Activated CD4-positive, alpha-beta T cell treated with anti-CD3 and anti-CD28 coated beads for 4 hours (primary cell): ENCODE results near the gene EPS15.
"Not testable (repeated sequence)": the region's sequence is repeated elsewhere in the genome, so short reads cannot be mapped to it uniquely, and the experiment has no call there.

Experiments
- DNase-seq, 2 donors: peaks; one replicate each; pipeline ENCODE4 v3.0.0-alpha.2; 2020

EPS15 gene

GRCh38 chr1:51514733-51515132, 4.3 kb downstream of the EPS15 start:
- no peak for DNase-seq

DNA sequence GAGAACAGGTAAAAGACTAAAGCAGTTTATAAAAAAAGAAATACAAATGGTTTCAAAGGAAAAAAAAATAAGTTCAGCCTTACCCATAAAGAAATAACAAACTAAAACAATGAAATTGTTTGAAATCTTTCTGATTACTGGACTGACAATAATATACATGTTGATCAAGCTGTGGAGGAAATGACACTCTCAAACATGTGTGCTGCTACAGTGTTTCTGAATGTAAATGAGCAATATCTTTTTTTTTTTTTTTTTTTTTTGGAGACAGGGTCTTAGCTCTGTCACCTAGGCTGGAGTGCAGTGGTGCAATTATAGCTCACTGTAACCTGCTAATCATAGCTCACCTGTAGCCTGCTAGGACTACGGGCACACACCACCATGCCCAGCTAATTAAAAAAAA, 6.5 kb downstream of the EPS15 start:
- no peak for DNase-seq

- DNase-seq = no peak
Measured at GRCh38 chr1:51512120-51512519, 6.9 kb downstream of the EPS15 start.

DNA sequence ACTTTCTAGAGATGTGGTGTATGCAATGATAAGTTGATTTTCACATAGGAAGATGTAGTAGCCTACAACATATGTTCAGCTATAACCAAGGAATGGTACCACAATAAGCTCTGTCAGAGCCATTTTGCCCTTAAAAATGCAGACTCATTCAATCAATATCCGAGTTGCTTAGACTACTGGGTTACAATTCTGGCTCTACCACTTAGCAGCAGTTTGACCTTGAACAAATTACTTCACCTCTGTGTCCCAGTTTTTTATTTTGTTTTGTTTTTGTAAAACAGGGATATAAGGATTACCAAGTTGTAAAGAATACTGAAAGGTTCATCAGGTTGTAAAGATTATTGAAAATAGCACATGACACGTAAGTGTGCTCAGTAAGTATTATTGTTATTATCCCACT, 9.3 kb downstream of the EPS15 start:
- DNase-seq = no peak

DNA sequence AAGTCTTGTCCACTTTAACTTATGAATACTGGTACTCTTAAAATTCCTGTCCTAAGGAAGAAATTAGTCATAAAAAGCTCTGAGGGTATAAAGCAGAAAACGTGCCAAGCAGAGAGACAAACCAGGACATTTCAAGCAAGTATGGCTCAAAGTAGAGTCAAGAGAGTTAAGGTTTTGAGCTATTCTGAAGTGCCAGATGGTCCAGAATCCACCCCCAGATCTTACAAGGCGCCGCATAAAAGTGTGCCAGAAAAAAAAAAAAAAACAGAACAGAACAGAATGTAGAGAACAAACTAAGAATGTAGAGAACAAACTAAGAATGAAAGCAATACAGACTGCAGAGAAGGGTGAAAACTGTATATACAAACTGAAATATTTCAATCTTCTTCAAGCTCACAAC, 12.5 kb downstream of the EPS15 start:
- DNase-seq = no peak

DNA sequence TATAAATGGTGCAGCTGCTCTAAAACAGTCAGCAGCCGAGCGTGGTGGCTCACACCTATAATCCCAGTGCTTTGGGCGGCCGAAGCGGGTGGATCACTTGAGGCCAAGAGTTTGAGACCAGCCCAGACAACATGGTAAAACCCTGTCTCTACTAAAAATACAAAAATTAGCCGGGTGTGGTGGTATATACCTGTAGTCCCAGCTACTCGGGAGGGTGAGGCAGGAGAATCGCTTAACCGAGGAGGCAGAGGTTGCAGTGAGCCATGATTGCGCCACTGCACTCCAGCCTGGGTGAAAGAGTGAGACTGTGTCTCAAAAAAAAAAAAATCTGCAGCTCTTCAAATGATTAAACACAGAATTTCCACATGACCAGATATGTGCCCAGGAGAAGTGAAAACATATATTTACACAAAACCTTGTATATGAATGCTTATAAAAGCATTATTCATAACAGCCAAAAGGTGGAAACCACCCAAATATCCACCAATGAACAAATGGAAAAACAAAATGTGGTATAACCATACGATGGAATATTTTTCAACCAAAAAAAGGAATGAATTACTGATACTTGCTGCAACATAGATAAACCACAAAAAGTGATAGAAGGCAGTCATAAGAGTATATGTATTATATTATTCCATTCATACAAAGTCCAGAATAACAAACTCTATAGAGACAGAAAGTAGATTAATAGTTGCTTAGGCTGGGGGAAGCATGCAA, 14.1 kb downstream of the EPS15 start:
- DNase-seq = no peak

GRCh38 chr1:51501218-51501630, 17.8 kb downstream of the EPS15 start:
- not testable (repeated sequence) for DNase-seq

DNA sequence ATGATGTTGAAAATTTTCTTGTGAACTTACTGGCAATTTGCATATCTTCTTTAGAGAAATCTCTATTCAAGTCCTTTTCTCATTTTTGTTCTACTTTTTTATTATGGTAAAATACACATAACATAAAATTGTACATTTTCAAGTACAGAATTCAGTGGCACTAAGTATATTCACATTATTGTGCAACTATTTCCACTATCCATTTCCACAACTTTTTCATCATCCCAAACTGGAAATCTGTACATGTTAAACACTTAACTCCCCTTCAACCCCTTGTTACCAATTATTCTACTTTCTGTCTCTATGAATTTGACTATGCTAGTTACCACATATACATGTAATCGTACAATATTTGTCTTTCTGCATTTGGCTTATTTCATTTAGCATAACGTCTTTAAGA, 19.4 kb downstream of the EPS15 start:
- no peak for DNase-seq

GRCh38 chr1:51498924-51499323, 20.1 kb downstream of the EPS15 start:
- no peak for DNase-seq

DNA sequence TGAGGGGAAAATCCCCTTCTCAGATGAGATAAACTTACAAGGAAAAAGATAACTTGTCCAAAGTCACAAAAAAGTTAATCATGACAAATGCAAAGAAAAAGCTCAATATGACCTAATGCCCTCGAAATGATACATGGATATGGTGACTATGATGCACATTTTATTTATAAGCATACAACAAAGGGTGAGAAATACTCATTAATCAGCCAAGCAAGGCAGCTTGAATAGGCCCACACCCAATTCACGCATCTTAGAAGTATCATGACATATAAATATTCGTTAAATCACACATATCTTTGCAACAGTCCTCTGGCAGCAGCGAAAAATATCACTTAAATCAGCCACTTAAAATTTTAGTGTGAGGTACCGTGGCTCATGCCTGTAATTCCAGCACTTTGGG, 21.7 kb downstream of the EPS15 start:
- no peak for DNase-seq

DNA sequence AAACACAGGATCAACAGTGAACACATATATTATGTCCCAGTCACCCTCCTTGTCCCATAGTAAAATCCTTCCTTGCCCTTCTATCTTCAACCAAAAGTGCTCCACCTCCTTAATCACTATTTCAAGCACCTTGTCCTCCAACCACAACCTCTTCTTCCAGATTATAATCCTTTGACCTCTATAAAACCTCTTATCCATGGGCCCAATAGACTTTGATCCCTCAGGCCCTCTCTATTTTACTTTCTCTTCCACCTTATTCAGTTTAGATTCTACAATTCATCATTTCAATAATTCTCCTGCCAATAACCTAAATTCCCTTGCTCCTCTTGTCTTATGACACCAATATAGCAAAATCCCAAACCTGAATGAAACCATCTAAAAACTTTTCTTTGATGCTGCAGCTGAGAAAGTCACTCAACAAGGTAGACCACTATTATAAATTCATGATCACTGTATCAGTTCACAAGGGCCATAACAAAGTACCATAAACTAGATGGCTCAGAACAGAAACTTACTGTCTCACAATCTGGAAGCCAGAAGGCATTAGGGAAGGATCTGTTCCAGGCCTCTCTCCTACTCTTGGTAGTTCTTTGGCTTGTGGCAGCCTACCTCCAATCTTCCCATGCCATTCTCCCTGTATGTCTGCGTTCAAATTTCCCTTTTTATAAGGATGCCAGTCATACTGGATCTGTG, 24.8 kb downstream of the EPS15 start:
- no peak for DNase-seq

DNA sequence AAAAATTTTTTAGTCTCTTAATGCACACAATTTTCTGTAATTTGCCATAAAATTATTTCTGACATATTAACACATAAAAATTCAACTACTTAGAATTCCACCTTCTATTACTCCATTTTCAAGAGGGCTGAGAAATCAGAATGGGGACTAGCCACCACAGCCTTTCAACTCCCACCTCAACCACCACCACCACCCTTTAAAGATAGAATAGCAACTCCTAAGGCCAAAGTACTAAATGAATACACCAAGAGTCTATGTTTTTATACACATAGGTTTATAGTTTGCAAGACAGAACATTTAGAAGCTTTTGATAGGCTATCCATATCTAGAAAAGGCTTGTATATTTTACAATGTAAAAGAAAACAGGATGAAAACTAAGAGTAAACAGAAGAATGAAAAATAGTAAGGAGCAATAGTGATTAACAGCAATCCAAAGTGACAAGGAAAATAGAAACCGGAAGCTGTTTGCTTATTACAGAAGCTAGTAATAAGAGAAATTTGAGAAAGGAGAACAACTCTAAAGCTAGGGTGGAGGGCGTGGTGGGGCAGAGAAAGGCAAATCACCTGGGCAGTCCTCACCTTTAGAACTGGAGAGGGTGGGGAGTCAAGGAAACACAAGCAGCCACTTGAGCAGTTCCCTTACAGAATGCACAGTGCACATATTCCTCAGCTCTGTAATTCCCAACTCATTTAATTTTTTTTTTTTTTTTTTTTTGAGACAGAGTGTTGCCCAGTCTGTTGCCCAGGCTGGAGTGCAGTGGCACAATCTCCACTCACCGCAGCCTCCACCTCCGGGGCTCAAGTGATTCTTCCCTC, 27.7 kb downstream of the EPS15 start:
- no peak for DNase-seq

DNA sequence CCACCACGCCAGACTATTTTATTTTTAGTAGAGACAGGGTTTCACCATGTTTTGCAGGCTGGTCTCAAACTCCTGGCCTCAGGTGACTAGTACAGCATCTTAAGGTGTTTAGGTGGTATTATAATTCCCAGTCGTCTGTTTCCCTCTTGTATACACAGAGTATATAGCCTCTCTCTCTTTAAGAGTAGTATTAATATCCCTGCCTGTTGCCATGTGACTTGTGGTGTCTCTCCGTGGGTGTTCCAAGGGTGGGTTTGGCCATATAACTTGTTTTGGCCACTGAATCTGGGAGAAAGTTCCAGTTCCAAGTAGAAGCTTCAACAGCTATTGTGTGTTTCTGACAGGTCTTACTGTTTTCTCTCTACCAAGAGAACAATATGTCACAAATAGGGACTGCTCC, 29.6 kb downstream of the EPS15 start:
- no peak for DNase-seq

GRCh38 chr1:51488372-51489050, 30.6 kb downstream of the EPS15 start:
- DNase-seq = no peak

GRCh38 chr1:51487628-51488027, 31.4 kb downstream of the EPS15 start:
- DNase-seq = no peak

- DNase-seq = no peak
Measured at GRCh38 chr1:51484591-51484990, 34.5 kb downstream of the EPS15 start.

- no peak for DNase-seq
Measured at GRCh38 chr1:51482881-51483280, 36.2 kb downstream of the EPS15 start.

DNA sequence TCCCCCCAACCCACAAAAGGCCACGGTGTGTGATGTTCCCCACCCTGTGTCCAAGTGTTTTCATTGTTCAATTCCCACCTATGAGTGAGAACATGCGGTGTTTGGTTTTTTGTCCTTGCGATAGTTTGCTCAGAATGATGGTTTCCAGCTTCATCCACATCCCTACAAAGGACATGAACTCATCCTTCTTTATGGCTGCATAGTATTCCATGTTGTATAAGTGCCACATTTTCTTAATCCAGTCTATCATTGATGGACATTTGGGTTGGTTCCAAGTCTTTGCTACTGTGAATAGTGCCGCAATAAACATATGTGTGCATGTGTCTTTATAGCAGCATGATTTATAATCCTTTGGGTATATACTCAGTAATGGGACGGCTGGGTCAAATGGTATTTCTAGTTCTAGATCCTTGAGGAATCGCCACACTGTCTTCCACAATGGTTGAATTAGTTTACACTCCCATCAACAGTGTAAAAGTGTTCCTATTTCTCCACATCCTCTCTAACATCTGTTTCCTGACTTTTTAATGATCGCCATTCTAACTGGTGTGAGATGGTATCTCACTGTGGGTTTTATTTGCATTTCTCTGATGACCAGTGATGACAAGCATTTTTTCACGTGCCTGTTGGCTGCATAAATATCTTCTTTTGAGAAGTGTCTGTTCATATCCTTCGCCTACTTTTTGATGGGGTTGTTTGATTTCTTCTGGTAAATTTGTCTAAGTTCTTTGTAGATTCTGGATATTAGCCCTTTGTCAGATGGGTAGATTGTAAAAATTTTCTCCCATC, 44.0 kb downstream of the EPS15 start:
- not testable (repeated sequence) for DNase-seq

DNA sequence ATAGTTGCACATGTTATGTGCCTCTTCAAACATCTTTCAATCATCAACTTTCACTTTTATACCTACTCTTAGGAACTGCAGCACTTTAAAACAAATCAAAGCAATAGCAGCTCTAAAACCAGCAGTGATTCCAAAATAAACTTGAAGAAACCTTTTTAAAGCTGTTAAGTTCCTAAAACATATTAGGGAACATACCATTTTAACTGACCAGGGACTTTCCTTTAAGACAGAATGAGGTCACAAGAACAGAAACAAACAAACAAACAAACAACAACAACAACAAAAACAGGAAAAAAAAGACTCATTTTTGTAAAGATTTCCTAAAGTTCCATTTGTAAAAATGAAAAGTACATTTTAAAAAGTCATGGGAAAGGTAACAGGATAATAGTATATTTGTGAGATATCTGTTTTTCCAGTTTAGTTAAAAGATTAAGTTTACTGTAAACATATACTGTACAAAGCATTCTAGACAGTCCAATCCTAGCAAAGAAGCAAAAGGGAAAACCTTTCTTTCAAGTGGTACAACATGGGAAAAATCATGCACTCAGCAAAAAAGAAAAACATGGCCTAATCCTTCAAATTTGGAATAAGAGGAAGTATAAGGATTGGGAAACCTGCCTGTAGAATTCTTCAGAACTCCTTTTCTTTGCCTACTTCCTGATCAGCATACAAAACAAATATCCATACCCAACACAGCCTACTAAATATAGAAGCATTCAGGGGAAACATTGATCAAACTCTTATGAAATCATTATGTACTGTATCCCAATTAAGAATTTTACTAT, 45.5 kb downstream of the EPS15 start:
- no peak for DNase-seq

- DNase-seq = no peak
Measured at GRCh38 chr1:51472359-51472758, 46.7 kb downstream of the EPS15 start.

- DNase-seq = no peak
Measured at GRCh38 chr1:51469518-51469917, 49.5 kb downstream of the EPS15 start.

DNA sequence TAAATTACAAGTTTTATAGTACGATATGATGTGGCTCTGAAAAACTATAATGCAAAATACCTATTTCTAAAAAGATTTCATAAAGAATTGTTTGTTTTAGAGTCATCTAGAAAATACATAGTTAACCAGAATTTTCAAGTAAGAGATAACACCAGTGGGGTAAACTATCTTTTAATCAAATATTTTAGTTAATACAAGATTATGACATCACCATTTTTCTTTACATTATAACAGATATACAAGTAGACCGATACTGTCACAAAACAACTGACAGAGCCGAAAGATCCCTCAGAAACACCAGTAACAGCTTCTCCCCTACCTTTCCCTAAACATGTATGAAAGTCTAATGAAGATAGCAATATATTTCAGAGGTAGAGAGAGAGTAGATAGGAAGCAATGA, 54.2 kb downstream of the EPS15 start:
- DNase-seq = no peak
